Mesenchymal stem cell (in vitro differentiated cells and primary cell): Measurements from ENCODE around the gene EPB41.
"Not testable (repeated sequence)": the region's sequence is repeated elsewhere in the genome, so short reads cannot be mapped to it uniquely, and the experiment has no call there.

Source experiments
- DNase-seq: peaks from one replicate; pipeline ENCODE4 v3.0.0-alpha.2; 2013
- H2AFZ ChIP-seq: one replicate; pipeline ENCODE4 v1.6.1; 2013; ENCODE audit warnings: low read depth, mild to moderate bottlenecking, control low read depth, inconsistent platforms, low read length, moderate library complexity
- H2AK5ac ChIP-seq: 2 replicates; pipeline ENCODE4 v1.6.1; 2013; ENCODE audit warnings: low read length, moderate library complexity, mild to moderate bottlenecking, inconsistent platforms; ENCODE audit not compliant: severe bottlenecking
- H2BK120ac ChIP-seq: one replicate; pipeline ENCODE4 v1.6.1; 2013; ENCODE audit warnings: low read depth, mild to moderate bottlenecking, inconsistent platforms, low read length, moderate library complexity
- H2BK12ac ChIP-seq, 2 experiments: one replicate each; pipeline ENCODE4 v1.6.1; 2013; ENCODE audit warnings: inconsistent platforms in 2 of 2, low read length in 2 of 2, mild to moderate bottlenecking in 2 of 2, moderate library complexity in 2 of 2, control low read depth in 1 of 2
- H2BK15ac ChIP-seq: one replicate; pipeline ENCODE4 v1.6.1; 2013; ENCODE audit warnings: mild to moderate bottlenecking, low read depth, inconsistent platforms; ENCODE audit not compliant: poor library complexity, severe bottlenecking
- H2BK5ac ChIP-seq: 2 replicates; pipeline ENCODE4 v1.6.1; 2013; ENCODE audit warnings: low read depth, mild to moderate bottlenecking, low read length, control low read depth, inconsistent platforms; ENCODE audit not compliant: poor library complexity, severe bottlenecking
- H3K14ac ChIP-seq, 2 experiments: one replicate each; pipeline ENCODE4 v1.6.1; 2013; ENCODE audit warnings: inconsistent platforms in 2 of 2, low read length in 2 of 2, control low read depth in 1 of 2, mild to moderate bottlenecking in 1 of 2, moderate library complexity in 1 of 2
- H3K18ac ChIP-seq, 2 experiments: one replicate each; pipeline ENCODE4 v1.6.1; 2013; ENCODE audit warnings: inconsistent platforms in 2 of 2, low read length in 2 of 2, control low read depth in 1 of 2, low read depth in 1 of 2, mild to moderate bottlenecking in 1 of 2
- H3K23ac ChIP-seq, 2 experiments: one replicate each; pipeline ENCODE4 v1.6.1; 2013; ENCODE audit warnings: inconsistent platforms in 2 of 2, low read length in 2 of 2, mild to moderate bottlenecking in 2 of 2, moderate library complexity in 2 of 2, control low read depth in 1 of 2
- H3K27ac ChIP-seq: 2 replicates; pipeline ENCODE4 v1.5.1; 2013; ENCODE audit warnings: mild to moderate bottlenecking, moderate library complexity, low read length, control low read depth, inconsistent platforms; ENCODE audit not compliant: poor library complexity, severe bottlenecking
- H3K27me3 ChIP-seq, 2 experiments: 2 replicates each; pipeline versions ENCODE4 v1.6.1 to v1.7.0; 2013; ENCODE audit warnings: low read length in 2 of 2, mild to moderate bottlenecking in 2 of 2, moderate library complexity in 2 of 2, control low read depth in 1 of 2, inconsistent platforms in 1 of 2; ENCODE audit not compliant: control insufficient read depth in 1 of 2, insufficient read depth in 1 of 2
- H3K36me3 ChIP-seq, 2 experiments: 2 replicates each; pipeline versions ENCODE4 v1.6.1 to v1.7.0; 2013; ENCODE audit warnings: low read length in 2 of 2, control low read depth in 1 of 2, inconsistent platforms in 1 of 2, low read depth in 1 of 2, mild to moderate bottlenecking in 1 of 2; ENCODE audit not compliant: insufficient read depth in 2 of 2, control insufficient read depth in 1 of 2
- H3K4ac ChIP-seq, 2 experiments: one replicate each; pipeline ENCODE4 v1.6.1; 2013; ENCODE audit warnings: inconsistent platforms in 2 of 2, low read length in 2 of 2, mild to moderate bottlenecking in 2 of 2, moderate library complexity in 2 of 2, control low read depth in 1 of 2, low read depth in 1 of 2
- H3K4me1 ChIP-seq: 2 replicates; pipeline ENCODE4 v1.6.1; 2013; ENCODE audit warnings: low read depth, low read length, control low read depth; ENCODE audit not compliant: control insufficient read depth, insufficient read depth
- H3K4me2 ChIP-seq: 2 replicates; pipeline ENCODE4 v1.6.1; 2013; ENCODE audit warnings: low read length, mild to moderate bottlenecking, inconsistent platforms; ENCODE audit not compliant: poor library complexity, severe bottlenecking
- H3K4me3 ChIP-seq, 2 experiments: 2 replicates each; pipeline versions ENCODE4 v1.5.1 to v1.7.0; 2013; ENCODE audit warnings: low read length in 2 of 2, mild to moderate bottlenecking in 2 of 2, control low read depth in 1 of 2, low read depth in 1 of 2; ENCODE audit not compliant: insufficient read depth in 1 of 2
- H3K79me1 ChIP-seq: replicated peaks from 2 replicates; pipeline ENCODE4 v1.6.1; 2013; ENCODE audit warnings: mild to moderate bottlenecking, control low read depth, low read length, inconsistent platforms; ENCODE audit not compliant: poor library complexity, severe bottlenecking
- H3K9ac ChIP-seq: 2 replicates; pipeline ENCODE4 v1.7.0; 2013; ENCODE audit warnings: mild to moderate bottlenecking, low read length, moderate library complexity
- H3K9me3 ChIP-seq: 2 replicates; pipeline ENCODE4 v1.7.0; 2013; ENCODE audit warnings: mild to moderate bottlenecking, low read length; ENCODE audit not compliant: control insufficient read depth
- H4K8ac ChIP-seq: one replicate; pipeline ENCODE4 v1.6.1; 2013; ENCODE audit warnings: inconsistent platforms, mild to moderate bottlenecking, low read length, moderate library complexity
- H4K91ac ChIP-seq: one replicate; pipeline ENCODE4 v1.6.1; 2013; ENCODE audit warnings: mild to moderate bottlenecking, low read length, inconsistent platforms
- WGBS: methylation state at CpG from one replicate; pipeline ENCODE4 v1.1.7; 2013; ENCODE audit warnings: mixed read lengths; 5-methylcytosine and 5-hydroxymethylcytosine counted together

Gene EPB41

DNA sequence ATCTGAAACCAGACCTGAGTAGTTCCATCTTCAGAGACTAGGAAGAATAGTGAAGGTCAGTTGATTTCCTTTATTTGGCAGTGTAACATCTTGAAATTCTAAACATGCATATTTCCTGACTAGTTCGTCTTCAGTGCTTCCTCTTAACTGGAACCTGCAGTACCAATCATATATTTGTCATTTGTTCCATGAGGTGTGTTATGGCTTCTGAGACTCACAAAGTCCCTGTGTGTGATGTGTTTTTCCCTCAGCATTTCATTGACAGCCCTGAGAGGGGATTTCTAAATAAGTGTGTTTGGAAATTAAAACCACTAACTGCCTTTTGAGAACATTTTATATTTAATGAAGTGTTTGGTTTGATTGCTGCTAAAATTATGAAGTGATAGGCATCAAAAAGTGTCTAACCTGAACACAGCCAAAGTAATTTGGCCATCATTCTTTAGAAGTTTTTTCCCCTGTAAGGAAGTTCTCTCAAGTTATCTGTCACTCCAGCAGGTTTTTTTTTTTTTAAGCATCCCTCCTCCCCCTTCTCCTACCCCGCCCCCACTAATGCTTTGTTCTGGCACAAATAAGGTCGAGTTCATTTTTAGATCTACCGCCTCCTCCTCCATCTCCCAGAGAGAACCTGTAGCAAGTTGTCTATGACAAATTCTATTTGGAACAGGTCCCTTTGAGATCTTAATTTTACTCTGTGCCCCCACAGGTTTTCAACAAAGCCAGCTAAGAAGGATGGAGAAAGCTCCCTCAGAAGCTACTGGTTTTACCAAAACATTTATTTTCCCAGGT lies 148.0 kb downstream of the EPB41 start:
- no peaks in the 10 kb centered on the region for H3K79me1 ChIP-seq
- no peak overlapping the region for H3K9ac ChIP-seq
- 85% methylated on average over 4 of the region's 4 CpGs for WGBS
- no peak overlapping the region for H2BK5ac ChIP-seq
- no peak overlapping the region for H3K4me3 ChIP-seq
- no peak overlapping the region for H3K14ac ChIP-seq
- H2BK120ac ChIP-seq: no peak overlapping the region
- H3K4me1 ChIP-seq: no peaks in the 10 kb centered on the region
- H2BK12ac ChIP-seq: no peak overlapping the region
- no peak overlapping the region for H4K8ac ChIP-seq
- no peaks in the 10 kb centered on the region for H3K27me3 ChIP-seq
- H3K27ac ChIP-seq: no peak overlapping the region
- no peak overlapping the region for H2AK5ac ChIP-seq
- H3K4ac ChIP-seq: no peak overlapping the region
- no peak overlapping the region for H2BK15ac ChIP-seq
- DNase-seq: no peak
- H3K9me3 ChIP-seq: no peaks in the 10 kb centered on the region
- H3K36me3 ChIP-seq: peaks cover 0 to 3% of the 10 kb centered on the region in 2 experiments
- no peak overlapping the region for H2AFZ ChIP-seq
- no peak overlapping the region for H3K23ac ChIP-seq
- H4K91ac ChIP-seq: no peak overlapping the region
- no peak overlapping the region for H3K4me2 ChIP-seq
- no peak overlapping the region for H3K18ac ChIP-seq

DNA sequence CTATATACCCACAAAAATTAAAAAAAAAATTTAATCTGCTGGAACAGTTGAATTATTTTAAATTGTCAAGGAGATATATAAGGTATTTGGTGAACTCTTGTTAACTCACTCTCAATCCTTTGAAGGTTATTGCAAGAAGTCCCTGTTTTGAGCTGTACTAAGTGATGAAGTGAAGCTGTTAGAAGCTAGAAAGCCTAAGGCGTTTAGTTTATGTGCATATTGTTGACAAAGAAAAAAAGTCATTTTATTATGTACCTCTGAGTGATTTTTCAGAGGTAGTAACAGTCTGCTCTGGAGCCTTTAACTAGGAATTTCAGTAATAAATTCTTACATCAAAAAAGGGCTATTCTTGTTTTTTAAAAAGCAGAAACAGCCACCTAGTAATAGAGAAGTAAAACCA lies 149.7 kb downstream of the EPB41 start:
- Histone ChIP-seq H4K91ac (no peak overlapping the region), H3K23ac (no peak overlapping the region), H3K27ac (no peak overlapping the region), H3K4me2 (no peak overlapping the region), H2BK12ac (no peak overlapping the region), H3K36me3 (peaks cover 0 to 3% of the 10 kb centered on the region in 2 experiments), H2AFZ (no peak overlapping the region), H3K14ac (no peak overlapping the region), H3K18ac (no peak overlapping the region), H2BK15ac (no peak overlapping the region), H3K4me3 (no peak overlapping the region), H2BK120ac (no peak overlapping the region), H3K79me1 (no peaks in the 10 kb centered on the region), H4K8ac (no peak overlapping the region), H3K4me1 (no peaks in the 10 kb centered on the region), H3K4ac (no peak overlapping the region), H2AK5ac (no peak overlapping the region), H3K27me3 (no peaks in the 10 kb centered on the region), H3K9ac (no peak overlapping the region), H3K9me3 (no peaks in the 10 kb centered on the region), H2BK5ac (no peak overlapping the region)
- 100% methylated on average over 1 of the region's 1 CpG for WGBS
- no peak for DNase-seq

DNA sequence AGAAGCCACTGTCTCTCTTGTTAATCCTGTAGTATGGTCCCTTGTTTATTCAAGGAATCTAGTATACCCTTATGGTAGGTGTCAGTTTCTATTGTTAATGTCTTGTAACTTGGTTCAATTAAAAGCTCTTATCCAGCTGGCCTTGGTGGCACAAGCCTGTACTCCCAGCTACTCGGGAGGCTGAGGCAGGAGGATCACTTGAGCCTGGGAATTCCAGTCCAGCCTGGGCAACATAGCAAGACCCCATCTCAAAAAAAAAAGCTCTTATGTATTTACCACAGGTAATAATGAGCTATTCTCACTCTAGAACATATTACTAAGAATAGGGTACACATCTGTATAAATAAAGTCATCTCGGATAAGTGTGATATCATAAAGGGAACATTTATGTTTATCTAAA lies 162.8 kb downstream of the EPB41 start:
- H2BK12ac ChIP-seq: no peak overlapping the region
- no peak overlapping the region for H2AK5ac ChIP-seq
- H3K9ac ChIP-seq: no peak overlapping the region
- H3K4me2 ChIP-seq: no peak overlapping the region
- no peak overlapping the region for H2BK15ac ChIP-seq
- no peak overlapping the region for H3K23ac ChIP-seq
- H3K9me3 ChIP-seq: no peaks in the 10 kb centered on the region
- H3K18ac ChIP-seq: no peak overlapping the region
- H3K4me1 ChIP-seq: no peaks in the 10 kb centered on the region
- no peaks in the 10 kb centered on the region for H3K36me3 ChIP-seq
- H2AFZ ChIP-seq: no peak overlapping the region
- DNase-seq: no peak
- no peak overlapping the region for H4K8ac ChIP-seq
- no peak overlapping the region for H3K14ac ChIP-seq
- H3K4ac ChIP-seq: no peak overlapping the region
- H3K4me3 ChIP-seq: no peak overlapping the region
- H3K27ac ChIP-seq: no peak overlapping the region
- no peak overlapping the region for H2BK5ac ChIP-seq
- H2BK120ac ChIP-seq: no peak overlapping the region
- H3K27me3 ChIP-seq: no peaks in the 10 kb centered on the region
- WGBS: 100% methylated on average over 1 of the region's 2 CpGs
- H3K79me1 ChIP-seq: no peaks in the 10 kb centered on the region
- no peak overlapping the region for H4K91ac ChIP-seq

DNA sequence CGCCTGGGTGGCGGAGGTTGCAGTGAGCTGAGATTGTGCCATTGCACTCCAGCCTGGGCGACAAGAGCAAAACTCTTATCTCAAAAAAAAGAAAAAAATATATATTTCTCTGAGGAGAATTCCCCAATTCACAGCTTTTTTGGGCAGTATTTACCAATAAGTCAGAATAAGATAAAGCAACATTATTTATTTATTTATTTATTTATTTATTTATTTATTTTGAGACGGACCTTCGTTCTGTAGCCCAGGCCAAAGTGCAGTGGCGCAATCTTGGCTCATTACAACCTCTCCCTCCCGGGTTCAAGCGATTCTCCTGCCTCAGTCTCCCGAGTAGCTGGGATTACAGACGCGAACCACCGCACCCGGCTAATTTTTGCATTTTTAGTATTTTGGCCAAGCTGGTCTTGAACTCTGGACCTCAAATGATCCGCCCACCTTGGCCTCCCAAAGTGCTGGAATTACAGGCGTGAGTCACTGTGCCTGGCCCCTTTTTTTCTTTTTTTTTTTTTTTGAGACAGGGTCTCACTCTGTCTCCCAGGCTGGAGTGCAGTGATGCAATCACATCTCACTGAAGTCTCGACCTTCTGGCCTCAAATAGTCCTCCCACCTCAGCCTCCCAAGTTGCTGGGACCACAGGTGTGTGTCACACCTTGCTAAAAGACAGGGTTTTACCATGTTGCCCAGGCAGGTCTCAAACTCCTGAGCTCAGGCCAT lies 165.7 kb downstream of the EPB41 start:
- H3K79me1 ChIP-seq, H3K9ac ChIP-seq, H3K27me3 ChIP-seq, H3K23ac ChIP-seq, H3K9me3 ChIP-seq, H3K4me2 ChIP-seq, H3K14ac ChIP-seq, H2BK12ac ChIP-seq, H3K4ac ChIP-seq, H3K27ac ChIP-seq, H3K18ac ChIP-seq, H3K4me3 ChIP-seq, H2AK5ac ChIP-seq, H4K91ac ChIP-seq, H2BK120ac ChIP-seq, H3K4me1 ChIP-seq, H2BK5ac ChIP-seq, H4K8ac ChIP-seq, H3K36me3 ChIP-seq, H2AFZ ChIP-seq, DNase-seq, H2BK15ac ChIP-seq: not testable (repeated sequence)
- 91% methylated on average over 15 of the region's 16 CpGs for WGBS
